ENCODE measurements around the gene SIGLEC12. TPM values are rescaled to one million over a fixed set of nuclear protein-coding genes. Genes with fewer than 3 reads are reported as not detected.

The SIGLEC12 gene
- total and polyA plus RNA-seq, 9 of the 15 experiments (the other 6 are each of a cell fraction or from before 2014, with no cell fraction given): 0.08 to 1.3 (median 0.54) TPM

DNA sequence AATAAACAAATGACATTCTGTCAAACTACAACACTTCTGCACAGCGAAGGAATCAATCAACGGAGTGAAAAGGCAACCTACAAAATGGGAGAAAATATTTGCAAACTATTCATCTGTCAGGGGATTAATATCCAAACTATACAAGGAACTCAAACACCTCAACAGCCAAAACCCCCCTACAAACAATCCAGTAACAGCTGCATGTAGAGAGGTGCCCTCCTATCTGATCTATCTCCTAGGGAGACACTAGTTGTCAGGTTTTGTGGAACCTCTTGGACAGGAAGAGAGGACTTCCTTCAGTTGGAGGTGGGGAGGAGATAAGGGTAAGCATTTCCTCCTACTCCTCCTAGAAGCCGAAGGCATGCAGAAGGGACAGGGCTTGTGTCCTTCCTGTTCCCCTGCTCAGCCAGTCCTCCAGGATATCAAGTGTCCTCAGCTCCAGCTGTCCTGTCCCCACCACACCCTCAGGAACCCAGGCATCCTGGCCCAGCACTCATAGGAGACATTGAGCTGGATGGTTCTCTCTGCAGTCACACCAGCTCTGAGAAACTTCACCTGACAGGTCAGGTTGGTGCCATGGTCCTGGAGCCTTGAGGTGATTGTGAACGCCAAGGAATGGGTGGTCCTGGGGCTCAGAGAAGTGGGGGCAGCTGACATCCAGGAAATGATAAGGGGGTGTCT is 33.6 kb downstream of the SIGLEC12 start (continued):
- TF ChIP-seq CBX3 (IDR thresholded peaks at IDR 0.05; ENCODE audit: borderline replicate concordance in 1 of 2, low read length in 2 of 2) (peak in 1 of 2 experiments; percentile 86; a peak in 2 of 3 replicates), HNRNPH1 (optimal IDR thresholded peaks at IDR 0.05; ENCODE audit: low read depth, low read length) (no peak), FOXO4 (CRISPR knock-in tag; IDR thresholded peaks at IDR 0.05) (no peak), BRF2 (IDR thresholded peaks at IDR 0.05; ENCODE audit: borderline replicate concordance, insufficient read depth, insufficient read length) (no peak), ZNF324 (CRISPR knock-in tag; IDR thresholded peaks at IDR 0.05) (no peak), CBX1 (IDR thresholded peaks at IDR 0.05; ENCODE audit: low read depth) (peak; percentile 88; the same call in 1 of the 2 replicates), HBP1 (CRISPR knock-in tag; IDR thresholded peaks at IDR 0.05) (no peak), ZNF766 (CRISPR knock-in tag; conservative IDR thresholded peaks at IDR 0.05) (0 out of 2 replicates have a peak, but pooled peaks have one; percentile 1), TOE1 (IDR thresholded peaks at IDR 0.05; ENCODE audit: borderline replicate concordance) (peak; percentile 76; the same call in 1 of the 2 replicates), TOE1 (CRISPR knock-in tag; IDR thresholded peaks at IDR 0.05; ENCODE audit: borderline replicate concordance, low read depth) (no peak), ARID3B (CRISPR knock-in tag; IDR thresholded peaks at IDR 0.05; ENCODE audit: borderline replicate concordance) (0 out of 2 replicates have a peak, but pooled peaks have one; percentile 25), ILK (tag; IDR thresholded peaks at IDR 0.05; ENCODE audit: borderline replicate concordance, low read depth) (no peak), TAF9B (IDR thresholded peaks at IDR 0.05; ENCODE audit: partially characterized antibody) (peak; percentile 94), TRIM28 (IDR thresholded peaks at IDR 0.05) (no peak), PHF8 (IDR thresholded peaks at IDR 0.05; ENCODE audit: borderline replicate concordance, low read length) (peak; percentile 53; the same call in 1 of the 2 replicates), ZNF561 (CRISPR knock-in tag; conservative IDR thresholded peaks at IDR 0.05) (no peak)
- TF ChIP-seq, protein P1, sequence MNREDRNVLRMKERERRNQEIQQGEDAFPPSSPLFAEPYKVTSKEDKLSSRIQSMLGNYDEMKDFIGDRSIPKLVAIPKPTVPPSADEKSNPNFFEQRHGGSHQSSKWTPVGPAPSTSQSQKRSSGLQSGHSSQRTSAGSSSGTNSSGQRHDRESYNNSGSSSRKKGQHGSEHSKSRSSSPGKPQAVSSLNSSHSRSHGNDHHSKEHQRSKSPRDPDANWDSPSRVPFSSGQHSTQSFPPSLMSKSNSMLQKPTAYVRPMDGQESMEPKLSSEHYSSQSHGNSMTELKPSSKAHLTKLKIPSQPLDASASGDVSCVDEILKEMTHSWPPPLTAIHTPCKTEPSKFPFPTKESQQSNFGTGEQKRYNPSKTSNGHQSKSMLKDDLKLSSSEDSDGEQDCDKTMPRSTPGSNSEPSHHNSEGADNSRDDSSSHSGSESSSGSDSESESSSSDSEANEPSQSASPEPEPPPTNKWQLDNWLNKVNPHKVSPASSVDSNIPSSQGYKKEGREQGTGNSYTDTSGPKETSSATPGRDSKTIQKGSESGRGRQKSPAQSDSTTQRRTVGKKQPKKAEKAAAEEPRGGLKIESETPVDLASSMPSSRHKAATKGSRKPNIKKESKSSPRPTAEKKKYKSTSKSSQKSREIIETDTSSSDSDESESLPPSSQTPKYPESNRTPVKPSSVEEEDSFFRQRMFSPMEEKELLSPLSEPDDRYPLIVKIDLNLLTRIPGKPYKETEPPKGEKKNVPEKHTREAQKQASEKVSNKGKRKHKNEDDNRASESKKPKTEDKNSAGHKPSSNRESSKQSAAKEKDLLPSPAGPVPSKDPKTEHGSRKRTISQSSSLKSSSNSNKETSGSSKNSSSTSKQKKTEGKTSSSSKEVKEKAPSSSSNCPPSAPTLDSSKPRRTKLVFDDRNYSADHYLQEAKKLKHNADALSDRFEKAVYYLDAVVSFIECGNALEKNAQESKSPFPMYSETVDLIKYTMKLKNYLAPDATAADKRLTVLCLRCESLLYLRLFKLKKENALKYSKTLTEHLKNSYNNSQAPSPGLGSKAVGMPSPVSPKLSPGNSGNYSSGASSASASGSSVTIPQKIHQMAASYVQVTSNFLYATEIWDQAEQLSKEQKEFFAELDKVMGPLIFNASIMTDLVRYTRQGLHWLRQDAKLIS (CRISPR knock-in tag; IDR thresholded peaks at IDR 0.05): no peak

Measured in K562 (cell line).